Brain microvascular endothelial cell (primary cell): ENCODE data around the gene DUOX1.
A peak's percentile ranks its signal among the peaks of the same experiment; 100 is the strongest.

ENCODE experiments used
- DNase-seq: peaks from one replicate; pipeline ENCODE4 v3.0.0-alpha.2; 2020
- H3K27ac ChIP-seq: fragments of 250-450 bp; sonication (Bioruptor Pico); 2 replicates; pipeline ENCODE4 v1.5.1; 2020; ENCODE audit warnings: mild to moderate bottlenecking, moderate library complexity
- H3K27me3 ChIP-seq: fragments of 250-450 bp; sonication (Bioruptor Pico); replicated peaks from 2 replicates; pipeline ENCODE4 v1.5.1; 2020; ENCODE audit warnings: mild to moderate bottlenecking
- H3K36me3 ChIP-seq: fragments of 250-450 bp; sonication (Bioruptor Pico); replicated peaks from 2 replicates; pipeline ENCODE4 v1.5.1; 2020; ENCODE audit warnings: mild to moderate bottlenecking
- H3K4me3 ChIP-seq: 2 replicates; pipeline ENCODE4 v1.5.1; 2011; ENCODE audit warnings: low read depth, mild to moderate bottlenecking, control low read depth, low read length, moderate library complexity
- CTCF ChIP-seq: IDR thresholded peaks from 2 replicates; pipeline ENCODE4 v1.5.1; 2011; ENCODE audit warnings: low read depth, mild to moderate bottlenecking, moderate library complexity, low read length, control low read depth, inconsistent platforms; ENCODE audit errors: missing control alignments
- in situ Hi-C: cut with HindIII; loops from 2 replicates; pipeline ENCODE4 v1.10.0; 2017; ENCODE audit warnings: low sequenced_read_pairs, low pct_ligation_motif_present

Gene DUOX1

GRCh38 chr15:45116482-45117307 is 13.1 kb upstream of the DUOX1 start:
- TF ChIP-seq CTCF = no peak
- DNase-seq = no peak
- Histone ChIP-seq H3K27ac (no peak overlapping the region), H3K4me3 (no peak overlapping the region), H3K27me3 (peaks cover 58% of the 10 kb centered on the region), H3K36me3 (no peaks in the 10 kb centered on the region)
- in situ Hi-C loops = no loop called here

DNA sequence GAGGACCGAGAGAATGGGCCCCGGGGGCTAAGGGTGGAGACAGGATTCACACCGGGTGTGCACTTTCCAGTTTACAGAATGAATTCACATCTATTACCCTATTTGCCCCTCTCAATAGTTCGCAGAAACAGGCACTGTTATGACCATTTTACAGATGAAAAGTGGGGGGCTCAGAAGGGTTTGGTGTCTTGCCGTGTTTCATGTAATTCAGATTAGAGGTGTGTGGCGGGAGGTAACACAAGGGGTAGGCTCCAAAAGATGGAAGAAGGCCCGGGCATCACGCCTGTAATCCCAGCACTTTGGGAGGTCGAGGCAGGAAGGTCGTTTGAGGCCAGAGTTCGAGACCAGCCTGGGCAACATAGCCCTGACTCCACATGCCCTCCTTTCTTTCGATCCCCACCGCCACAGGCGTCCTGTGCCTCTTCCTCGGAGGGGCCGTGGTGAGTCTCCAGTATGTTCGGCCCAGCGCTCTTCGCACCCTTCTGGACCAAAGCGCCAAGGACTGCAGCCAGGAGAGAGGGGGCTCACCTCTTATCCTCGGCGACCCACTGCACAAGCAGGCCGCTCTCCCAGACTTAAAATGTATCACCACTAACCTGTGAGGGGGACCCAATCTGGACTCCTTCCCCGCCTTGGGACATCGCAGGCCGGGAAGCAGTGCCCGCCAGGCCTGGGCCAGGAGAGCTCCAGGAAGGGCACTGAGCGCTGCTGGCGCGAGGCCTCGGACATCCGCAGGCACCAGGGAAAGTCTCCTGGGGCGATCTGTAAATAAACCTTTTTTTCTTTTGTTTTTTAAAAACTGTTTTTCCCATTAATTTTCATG is 12.3 kb upstream of the DUOX1 start:
- Histone ChIP-seq H3K27me3 (peaks cover 51% of the 10 kb centered on the region), H3K4me3 (peak overlapping the region; percentile 5), H3K27ac (no peak overlapping the region), H3K36me3 (no peaks in the 10 kb centered on the region)
- DNase-seq = no peak
- in situ Hi-C loops = no loop called here
- no peak for TF ChIP-seq CTCF

GRCh38 chr15:45118131-45118588 is 11.6 kb upstream of the DUOX1 start:
- Histone ChIP-seq H3K36me3 (no peaks in the 10 kb centered on the region), H3K27me3 (peaks cover 45% of the 10 kb centered on the region), H3K27ac (no peak overlapping the region), H3K4me3 (peak overlapping the region; percentile 5)
- peak; percentile 100 for TF ChIP-seq CTCF
- peak; percentile 87 for DNase-seq
- in situ Hi-C loops = no loop called here

GRCh38 chr15:45118996-45119395 is 10.8 kb upstream of the DUOX1 start:
- H3K27ac ChIP-seq = no peak overlapping the region
- TF ChIP-seq CTCF = no peak
- H3K4me3 ChIP-seq = no peak overlapping the region
- H3K27me3 ChIP-seq = peaks cover 37% of the 10 kb centered on the region
- in situ Hi-C loops = no loop called here
- no peak for DNase-seq
- H3K36me3 ChIP-seq = no peaks in the 10 kb centered on the region

DNA sequence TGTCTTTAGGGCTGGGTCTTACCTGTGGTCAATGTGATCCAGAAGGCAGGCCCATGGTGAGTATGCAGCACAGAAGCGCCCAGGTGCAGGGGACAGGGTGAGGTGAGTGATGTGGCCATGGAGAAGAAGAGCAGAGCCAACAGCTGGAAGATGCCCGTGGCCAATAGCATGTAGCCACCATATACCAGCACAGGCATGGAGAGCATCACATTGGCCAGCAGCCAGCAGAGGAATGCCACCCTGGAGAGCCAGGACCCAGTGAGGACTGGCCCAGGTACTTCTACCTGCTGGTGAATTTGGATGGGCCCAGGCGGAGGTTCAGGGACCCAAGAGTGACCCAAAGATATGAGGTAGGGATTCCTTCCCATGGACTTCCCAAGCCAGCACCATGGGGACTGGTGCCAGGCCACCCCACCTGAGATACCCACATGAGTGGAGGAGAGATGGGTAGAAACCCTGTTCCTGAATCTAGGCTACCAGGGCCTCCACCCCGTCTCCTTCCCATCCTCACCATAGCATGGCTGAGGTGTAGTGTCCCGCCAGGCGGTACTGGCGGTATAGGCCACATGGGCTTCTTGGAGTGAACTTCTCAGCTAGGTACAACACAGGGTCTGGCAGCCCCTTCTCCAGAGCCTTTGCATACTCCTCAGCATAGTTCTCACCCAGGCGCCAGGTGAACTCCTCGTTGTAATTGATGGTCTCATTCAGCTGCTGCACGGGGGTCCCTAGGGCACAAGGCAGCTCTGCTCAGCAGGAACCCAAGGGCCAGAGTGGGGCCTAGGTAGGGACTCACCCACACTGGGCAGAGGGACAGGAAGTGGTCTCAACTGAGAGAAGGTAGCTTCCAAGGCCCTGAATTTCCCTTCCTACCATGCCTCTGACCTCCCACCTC is 9.5 kb upstream of the DUOX1 start:
- no peak for TF ChIP-seq CTCF
- DNase-seq = no peak
- Histone ChIP-seq H3K4me3 (no peak overlapping the region), H3K36me3 (no peaks in the 10 kb centered on the region), H3K27ac (no peak overlapping the region), H3K27me3 (peaks cover 23% of the 10 kb centered on the region)
- in situ Hi-C loops = no loop called here
